ENCODE results near the gene ARFGEF2. TPM values are rescaled to one million over a fixed set of nuclear protein-coding genes. Genes with fewer than 3 reads are reported as not detected.

ARFGEF2 gene
- total RNA-seq, 1 donor from 2014 or later: 37.9 TPM

GRCh38 chr20:48908656-48909319 lies 12.7 kb upstream of the ARFGEF2 start:
- no peak for ATAC-seq
- intact Hi-C loops (cut with DNase I): loop anchor here (5.0 kb wide), 1 partner anchor 251 kb away; no protein-coding TSS in a partner anchor
- H3K36me3 ChIP-seq: no peaks in the 10 kb centered on the region
- H3K27ac ChIP-seq: no peak overlapping the region
- H3K4me1 ChIP-seq: peaks cover 8% of the 10 kb centered on the region
- TF ChIP-seq, protein P1, sequence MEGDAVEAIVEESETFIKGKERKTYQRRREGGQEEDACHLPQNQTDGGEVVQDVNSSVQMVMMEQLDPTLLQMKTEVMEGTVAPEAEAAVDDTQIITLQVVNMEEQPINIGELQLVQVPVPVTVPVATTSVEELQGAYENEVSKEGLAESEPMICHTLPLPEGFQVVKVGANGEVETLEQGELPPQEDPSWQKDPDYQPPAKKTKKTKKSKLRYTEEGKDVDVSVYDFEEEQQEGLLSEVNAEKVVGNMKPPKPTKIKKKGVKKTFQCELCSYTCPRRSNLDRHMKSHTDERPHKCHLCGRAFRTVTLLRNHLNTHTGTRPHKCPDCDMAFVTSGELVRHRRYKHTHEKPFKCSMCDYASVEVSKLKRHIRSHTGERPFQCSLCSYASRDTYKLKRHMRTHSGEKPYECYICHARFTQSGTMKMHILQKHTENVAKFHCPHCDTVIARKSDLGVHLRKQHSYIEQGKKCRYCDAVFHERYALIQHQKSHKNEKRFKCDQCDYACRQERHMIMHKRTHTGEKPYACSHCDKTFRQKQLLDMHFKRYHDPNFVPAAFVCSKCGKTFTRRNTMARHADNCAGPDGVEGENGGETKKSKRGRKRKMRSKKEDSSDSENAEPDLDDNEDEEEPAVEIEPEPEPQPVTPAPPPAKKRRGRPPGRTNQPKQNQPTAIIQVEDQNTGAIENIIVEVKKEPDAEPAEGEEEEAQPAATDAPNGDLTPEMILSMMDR (IDR thresholded peaks at IDR 0.05): no peak
- no peak for DNase-seq
- H3K9me3 ChIP-seq: no peaks in the 10 kb centered on the region
- no peaks in the 10 kb centered on the region for H3K27me3 ChIP-seq
- H3K4me3 ChIP-seq: no peak overlapping the region

- Histone ChIP-seq H3K27me3 (no peaks in the 10 kb centered on the region), H3K4me3 (no peak overlapping the region), H3K27ac (no peak overlapping the region), H3K4me1 (peaks cover 5% of the 10 kb centered on the region), H3K9me3 (no peaks in the 10 kb centered on the region), H3K36me3 (no peaks in the 10 kb centered on the region)
- DNase-seq (no peak), ATAC-seq (no peak)
- intact Hi-C loops (cut with DNase I): loop anchor here (5.0 kb wide), 1 partner anchor 253 kb away; no protein-coding TSS in a partner anchor
- TF ChIP-seq, protein P1 (IDR thresholded peaks at IDR 0.05): no peak
Observed at GRCh38 chr20:48909910-48910309, 11.6 kb upstream of the ARFGEF2 start.

- Histone ChIP-seq H3K4me1 (peaks cover 5% of the 10 kb centered on the region), H3K9me3 (no peaks in the 10 kb centered on the region), H3K27ac (no peak overlapping the region), H3K27me3 (no peaks in the 10 kb centered on the region), H3K36me3 (no peaks in the 10 kb centered on the region), H3K4me3 (no peak overlapping the region)
- peak; percentile 90 for ATAC-seq
- no peak for DNase-seq
- TF ChIP-seq, protein P1 (IDR thresholded peaks at IDR 0.05): no peak
- intact Hi-C loops (cut with DNase I): no loop called here
Observed at GRCh38 chr20:48910347-48910781, 11.1 kb upstream of the ARFGEF2 start.

GRCh38 chr20:48912065-48912464 lies 9.4 kb upstream of the ARFGEF2 start:
- Histone ChIP-seq H3K4me1 (peaks cover 5% of the 10 kb centered on the region), H3K9me3 (no peaks in the 10 kb centered on the region), H3K27ac (no peak overlapping the region), H3K27me3 (no peaks in the 10 kb centered on the region), H3K4me3 (no peak overlapping the region), H3K36me3 (no peaks in the 10 kb centered on the region)
- ATAC-seq: no peak
- intact Hi-C loops (cut with DNase I): no loop called here
- no peak for DNase-seq
- TF ChIP-seq, protein P1 (IDR thresholded peaks at IDR 0.05): no peak

DNA sequence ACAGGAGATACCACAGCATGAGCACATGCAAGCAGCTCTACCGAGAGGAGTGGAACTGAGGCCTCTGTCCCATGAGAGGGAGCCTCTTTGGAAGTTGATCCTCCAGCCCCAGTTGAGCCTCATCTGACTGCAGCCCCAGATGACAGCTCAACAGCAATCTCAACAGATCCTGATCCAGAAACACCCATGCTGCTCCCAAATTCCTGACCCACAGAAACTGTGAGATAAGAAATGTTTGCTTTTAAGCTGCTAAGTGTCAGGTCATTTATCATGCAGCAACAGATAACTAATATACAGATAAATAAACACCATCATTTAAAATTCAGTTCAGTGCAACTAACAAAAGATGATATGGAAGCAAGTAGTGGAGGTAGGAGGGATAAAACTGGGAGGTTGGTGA lies 4.8 kb upstream of the ARFGEF2 start:
- no peak for ATAC-seq
- DNase-seq: no peak
- intact Hi-C loops (cut with DNase I): no loop called here

More for the DNA sequence above, 4.8 kb upstream of the ARFGEF2 start:
- Histone ChIP-seq H3K36me3 (no peaks in the 10 kb centered on the region), H3K27me3 (no peaks in the 10 kb centered on the region), H3K9me3 (no peaks in the 10 kb centered on the region), H3K4me3 (no peak overlapping the region), H3K4me1 (peaks cover 3% of the 10 kb centered on the region), H3K27ac (no peak overlapping the region)
- TF ChIP-seq, protein P1 (IDR thresholded peaks at IDR 0.05): no peak

Data from upper lobe of right lung (tissue), 1 donor.